B cell (primary cell): Measurements from ENCODE around the gene AARS1. TPM values are rescaled to one million over a fixed set of nuclear protein-coding genes. Genes with fewer than 3 reads are reported as not detected.
A peak's percentile ranks its signal among the peaks of the same experiment; 100 is the strongest.
"Not testable (repeated sequence)": the region's sequence is repeated elsewhere in the genome, so short reads cannot be mapped to it uniquely, and the experiment has no call there.

ENCODE experiments used
- ATAC-seq: fragments of 200-7000 bp; cut with Tn5 transposase; one replicate; pipeline ENCODE4 v1.10.0; 2021; ENCODE audit warnings: low read depth, mild to moderate bottlenecking, moderate number of reproducible peaks, moderate library complexity
- CTCF ChIA-PET: fragments of 350-600 bp; sonication (Branson Sonifier 250); formaldehyde crosslinking; loops from one replicate; lab custom pipeline; 2021; ENCODE audit warnings: antibody characterized with exemption, inconsistent platforms; lab: Charles Lee
- POLR2A ChIA-PET: fragments of 350-600 bp; sonication (Branson Sonifier 250); formaldehyde crosslinking; loops from one replicate; lab custom pipeline; 2021; ENCODE audit warnings: antibody characterized with exemption; lab: Charles Lee
- DNase-seq: peaks from one replicate; pipeline ENCODE4 v3.0.0; 2013
- H2AFZ ChIP-seq: 2 replicates; pipeline ENCODE4 v1.6.1; 2012; ENCODE audit warnings: mild to moderate bottlenecking, low read depth, low read length; ENCODE audit not compliant: insufficient read depth, poor library complexity, severe bottlenecking
- H3K27ac ChIP-seq, 2 donors: 1 replicate in 1 of 2; 2 replicates in 1 of 2; pipeline ENCODE4 v1.5.1; 2012 to 2013; ENCODE audit warnings: low read length in 2 of 2, mild to moderate bottlenecking in 2 of 2, moderate library complexity in 1 of 2
- H3K27me3 ChIP-seq, 4 experiments: fragments of 200-600 bp in 1 of 4; sonication (generic) in 1 of 4; replicated peaks in 1 of 4; 1 replicate in 2 of 4; 2 replicates in 2 of 4; pipeline versions ENCODE4 v1.6.1 to v1.7.0; 2013 to 2016; ENCODE audit warnings: low read length in 3 of 4, mild to moderate bottlenecking in 2 of 4, mixed read lengths in 1 of 4, moderate library complexity in 1 of 4; ENCODE audit not compliant: insufficient read depth in 4 of 4, control insufficient read depth in 3 of 4; ENCODE audit errors: control extremely low read depth in 1 of 4
- H3K36me3 ChIP-seq, 2 experiments: replicated peaks in 1 of 2; 1 replicate in 1 of 2; 2 replicates in 1 of 2; pipeline versions ENCODE4 v1.6.1 to v1.7.1; 2013; ENCODE audit warnings: low read length in 1 of 2; ENCODE audit not compliant: insufficient read depth in 2 of 2, control insufficient read depth in 1 of 2; ENCODE audit errors: control extremely low read depth in 1 of 2, extremely low read depth in 1 of 2
- H3K4me1 ChIP-seq, 2 donors: fragments of 200-600 bp in 1 of 2; sonication (generic) in 1 of 2; 1 replicate in 1 of 2; 2 replicates in 1 of 2; pipeline versions ENCODE4 v1.5.1 to v1.6.1; 2013 to 2017; ENCODE audit warnings: low read length in 2 of 2; ENCODE audit not compliant: control insufficient read depth in 2 of 2, insufficient read depth in 2 of 2
- H3K4me2 ChIP-seq: replicated peaks from 2 replicates; pipeline ENCODE3; 2012; ENCODE audit warnings: mild to moderate bottlenecking, low read depth, low read length; ENCODE audit not compliant: poor library complexity, severe bottlenecking
- H3K4me3 ChIP-seq, 5 experiments: fragments of 200-600 bp in 1 of 5; sonication (generic) in 1 of 5; 1 replicate in 3 of 5; 2 replicates in 2 of 5; pipeline versions ENCODE4 v1.5.1 to v1.7.0; 2011 to 2016; ENCODE audit warnings: low read length in 4 of 5, mild to moderate bottlenecking in 4 of 5, low read depth in 2 of 5, control low read depth in 1 of 5, moderate library complexity in 1 of 5; ENCODE audit not compliant: insufficient read depth in 1 of 5; ENCODE audit errors: control extremely low read depth in 1 of 5, extremely low read depth in 1 of 5
- H3K79me2 ChIP-seq: fragments of 200-600 bp; sonication (generic); one replicate; pipeline ENCODE4 v1.6.0; 2016; ENCODE audit warnings: low read length; ENCODE audit not compliant: control insufficient read depth, insufficient read depth
- H3K9ac ChIP-seq: fragments of 200-600 bp; sonication (generic); 2 replicates; pipeline ENCODE4 v1.6.1; 2017; ENCODE audit warnings: mild to moderate bottlenecking, low read length, moderate library complexity
- H3K9me3 ChIP-seq, 3 donors: one replicate each; pipeline versions ENCODE4 v1.6.1 to v1.7.1; 2013; ENCODE audit warnings: low read length in 2 of 3; ENCODE audit not compliant: control insufficient read depth in 2 of 3, insufficient read depth in 1 of 3; ENCODE audit errors: control extremely low read depth in 1 of 3
- H4K20me1 ChIP-seq: 2 replicates; pipeline ENCODE4 v1.6.0; 2012; ENCODE audit warnings: mild to moderate bottlenecking, low read length; ENCODE audit not compliant: insufficient read depth, control insufficient read depth, poor library complexity, severe bottlenecking
- H3K27ac Mint-ChIP-seq: one replicate; pipeline ENCODE4 v1.8.0; 2021; ENCODE audit warnings: mixed read lengths
- H3K27me3 Mint-ChIP-seq: one replicate; pipeline ENCODE4 v1.8.0; 2021; ENCODE audit warnings: mixed read lengths
- H3K4me1 Mint-ChIP-seq: one replicate; pipeline ENCODE4 v1.8.0; 2021; ENCODE audit warnings: mixed read lengths
- H3K4me3 Mint-ChIP-seq: one replicate; pipeline ENCODE4 v1.8.0; 2021; ENCODE audit warnings: mixed read lengths
- H3K9me3 Mint-ChIP-seq: one replicate; pipeline ENCODE4 v1.8.0; 2022; ENCODE audit warnings: mixed read lengths; ENCODE audit not compliant: insufficient read depth
- EZH2 ChIP-seq: IDR thresholded peaks from 2 replicates; pipeline ENCODE4 v1.6.1; 2012; ENCODE audit warnings: borderline replicate concordance, low read depth, mild to moderate bottlenecking, moderate library complexity, low read length; ENCODE audit not compliant: insufficient read depth, poor library complexity, severe bottlenecking
- WGBS: methylation state at CpG from one replicate; pipeline ENCODE4 v1.1.5; 2013; ENCODE audit warnings: missing lambda C conversion rate; ENCODE audit not compliant: insufficient coverage; 5-methylcytosine and 5-hydroxymethylcytosine counted together
- intact Hi-C: fragments of 100-400 bp; cut with micrococcal nuclease; formaldehyde crosslinking; loops from one replicate; pipeline ENCODE4 v1.10.0; 2022
- polyA plus RNA-seq: library from polyadenylated mRNA; depleted of rRNA; stranded (reverse); fragments of >200 nt; gene quantifications from 2 replicates; pipeline ENCODE4 v1.2.3, GENCODE V29; 2012
- total RNA-seq, 2 donors: library from RNA; stranded (reverse); fragments of 120-200 nt in 1 of 2; gene quantifications; 1 replicate in 1 of 2; 2 replicates in 1 of 2; pipeline versions ENCODE4 v1.2.3 to v1.2.4, GENCODE V29; 2013 to 2022
- TF ChIP-seq, protein P1 (sequence below): fragments of 200-600 bp; IDR thresholded peaks from one replicate; pipeline ENCODE4 v1.8.0; 2022; ENCODE audit warnings: antibody characterized with exemption, mild to moderate bottlenecking

The AARS1 gene
- total and polyA plus RNA-seq, 2 donors (not counting 1 experiment from before 2014, with no cell fraction given): 27.7 to 57.8 TPM

DNA sequence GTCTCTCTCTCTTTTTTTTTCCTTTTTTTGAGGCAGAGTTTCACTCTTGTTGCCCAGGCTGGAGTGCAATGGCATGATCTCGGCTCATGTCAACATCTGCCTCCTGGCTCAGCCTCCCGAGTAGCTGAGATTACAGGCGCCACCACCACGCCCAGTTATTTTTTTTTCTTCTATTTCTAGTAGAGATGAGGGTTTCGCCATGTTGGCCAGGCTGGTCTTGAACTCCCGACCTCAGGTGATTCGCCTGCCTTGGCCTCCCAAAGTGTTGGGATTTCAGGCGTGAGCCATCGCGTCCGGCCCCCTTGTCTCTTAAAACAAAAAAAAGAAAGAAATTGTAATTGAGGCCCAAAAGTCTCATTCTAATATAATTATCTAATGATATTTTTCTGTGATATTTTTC, 2.8 kb upstream of the AARS1 start:
- H3K27me3 Mint-ChIP-seq, H3K9me3 ChIP-seq, H4K20me1 ChIP-seq, H2AFZ ChIP-seq, H3K27me3 ChIP-seq, ATAC-seq, H3K4me3 ChIP-seq, H3K4me3 Mint-ChIP-seq, H3K9me3 Mint-ChIP-seq, H3K27ac Mint-ChIP-seq, H3K36me3 ChIP-seq, DNase-seq, H3K9ac ChIP-seq, intact Hi-C loops, CTCF ChIA-PET, H3K27ac ChIP-seq, H3K4me2 ChIP-seq: not testable (repeated sequence)
- 100% methylated on average over 1 of the region's 11 CpGs for WGBS
- Histone ChIP-seq H3K79me2 (peaks cover 22% of the 10 kb centered on the region), H3K4me1 (peaks cover 0 to 16% of the 10 kb centered on the region in 2 donors)
- POLR2A ChIA-PET: interaction anchor here (0.5 kb wide), 1 partner anchor 18 kb away, joined by 5 read pairs; no protein-coding TSS in a partner anchor
- H3K4me1 Mint-ChIP-seq: peaks cover 13% of the 10 kb centered on the region

GRCh38 chr16:70290949-70291519, 1.7 kb upstream of the AARS1 start:
- Histone ChIP-seq H4K20me1 (no peaks in the 10 kb centered on the region), H3K79me2 (peaks cover 24% of the 10 kb centered on the region), H3K4me2 (no peak overlapping the region), H3K27me3 (no peaks in the 10 kb centered on the region), H3K9ac (no peak overlapping the region), H2AFZ (peak overlapping the region; percentile 14), H3K4me1 (peaks cover 0 to 16% of the 10 kb centered on the region in 2 donors), H3K9me3 (no peaks in the 10 kb centered on the region), H3K4me3 (no peak overlapping the region), H3K27ac (no peak overlapping the region), H3K36me3 (no peaks in the 10 kb centered on the region)
- Mint-ChIP-seq H3K27me3 (no peaks in the 10 kb centered on the region), H3K9me3 (no peaks in the 10 kb centered on the region), H3K4me1 (peaks cover 13% of the 10 kb centered on the region), H3K27ac (no peak overlapping the region), H3K4me3 (no peak overlapping the region)
- CTCF ChIA-PET: no interaction called here
- TF ChIP-seq EZH2: no peak
- TF ChIP-seq, protein P1, sequence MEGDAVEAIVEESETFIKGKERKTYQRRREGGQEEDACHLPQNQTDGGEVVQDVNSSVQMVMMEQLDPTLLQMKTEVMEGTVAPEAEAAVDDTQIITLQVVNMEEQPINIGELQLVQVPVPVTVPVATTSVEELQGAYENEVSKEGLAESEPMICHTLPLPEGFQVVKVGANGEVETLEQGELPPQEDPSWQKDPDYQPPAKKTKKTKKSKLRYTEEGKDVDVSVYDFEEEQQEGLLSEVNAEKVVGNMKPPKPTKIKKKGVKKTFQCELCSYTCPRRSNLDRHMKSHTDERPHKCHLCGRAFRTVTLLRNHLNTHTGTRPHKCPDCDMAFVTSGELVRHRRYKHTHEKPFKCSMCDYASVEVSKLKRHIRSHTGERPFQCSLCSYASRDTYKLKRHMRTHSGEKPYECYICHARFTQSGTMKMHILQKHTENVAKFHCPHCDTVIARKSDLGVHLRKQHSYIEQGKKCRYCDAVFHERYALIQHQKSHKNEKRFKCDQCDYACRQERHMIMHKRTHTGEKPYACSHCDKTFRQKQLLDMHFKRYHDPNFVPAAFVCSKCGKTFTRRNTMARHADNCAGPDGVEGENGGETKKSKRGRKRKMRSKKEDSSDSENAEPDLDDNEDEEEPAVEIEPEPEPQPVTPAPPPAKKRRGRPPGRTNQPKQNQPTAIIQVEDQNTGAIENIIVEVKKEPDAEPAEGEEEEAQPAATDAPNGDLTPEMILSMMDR: no peak
- intact Hi-C loops: no loop called here
- POLR2A ChIA-PET: no interaction called here
- ATAC-seq (no peak), DNase-seq (no peak)

DNA sequence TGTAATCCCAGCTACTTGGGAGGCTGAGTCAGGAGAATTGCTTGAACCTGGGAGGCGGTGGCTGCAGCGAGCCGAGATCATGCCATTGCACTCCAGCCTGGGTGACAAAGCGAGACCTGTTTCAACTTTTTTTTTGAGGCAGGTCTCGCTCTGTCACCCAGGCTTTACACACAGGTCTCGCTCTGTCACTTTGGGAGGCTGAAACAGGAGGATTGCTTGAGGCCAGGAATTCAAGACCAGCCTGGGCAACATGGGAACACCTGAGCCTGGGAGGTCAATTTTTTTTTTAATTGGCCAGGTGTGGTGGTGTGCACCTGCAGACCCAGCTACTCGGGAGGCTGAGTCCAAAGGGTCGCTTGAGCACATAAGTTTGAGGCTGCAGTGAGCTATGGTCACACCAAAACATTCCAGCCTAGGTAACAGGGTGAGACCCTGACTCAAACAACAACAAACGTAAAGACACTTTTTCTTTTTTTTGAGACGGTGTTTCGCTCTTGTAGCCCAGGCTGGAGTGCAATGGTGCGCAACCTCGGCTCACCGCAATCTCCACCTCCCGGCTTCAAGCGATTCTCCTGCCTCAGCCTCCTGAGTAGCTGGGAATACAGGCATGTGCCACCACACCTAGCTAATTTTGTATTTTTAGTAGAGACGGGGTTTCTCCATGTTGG, 1.9 kb downstream of the AARS1 start:
- Histone ChIP-seq H3K4me1 (peaks cover 0 to 16% of the 10 kb centered on the region in 2 donors), H3K4me2 (peak overlapping the region; percentile 25), H3K79me2 (peaks cover 46% of the 10 kb centered on the region), H3K4me3 (peak overlapping the region in 1 of 5 experiments; percentile 5)
- Mint-ChIP-seq H3K4me3 (peak overlapping the region; percentile 99), H3K4me1 (peaks cover 19% of the 10 kb centered on the region), H3K27ac (peak overlapping the region; percentile 81)
- not testable (repeated sequence) for H3K9me3 Mint-ChIP-seq, H3K9ac ChIP-seq, H3K36me3 ChIP-seq, ATAC-seq, H3K27me3 ChIP-seq, H2AFZ ChIP-seq, H3K27me3 Mint-ChIP-seq, H3K9me3 ChIP-seq, H4K20me1 ChIP-seq, H3K27ac ChIP-seq
- CTCF ChIA-PET: interaction anchor here (0.7 kb wide), 1 partner anchor 1580 kb away, joined by 3 read pairs; no protein-coding TSS in a partner anchor
- WGBS: 86% methylated on average over 10 of the region's 17 CpGs
- DNase-seq: peak; percentile 26
- POLR2A ChIA-PET: interaction anchor here (0.6 to 0.7 kb wide), 2 partner anchors 12 to 306 kb away, joined by 3 to 5 read pairs; partner anchors contain the start of gene DDX19B
- intact Hi-C loops: loop anchor here (5.0 kb wide), 1 partner anchor 235 kb away; the partner anchor contains the start of genes COG4 and SF3B3
